Mucosa of descending colon (tissue), 3 donors: ENCODE data around the gene COL4A5. TPM values are rescaled to one million over a fixed set of nuclear protein-coding genes. Genes with fewer than 3 reads are reported as not detected.
"Not testable (repeated sequence)": the region's sequence is repeated elsewhere in the genome, so short reads cannot be mapped to it uniquely, and the experiment has no call there.

ENCODE experiments used
- ATAC-seq: fragments of 200-7000 bp; cut with Tn5 transposase; one replicate; pipeline ENCODE4 v1.9.1; 2020; ENCODE audit warnings: mild to moderate bottlenecking, moderate library complexity
- DNase-seq, 3 donors: peaks; one replicate each; pipeline ENCODE4 v3.0.0-alpha.2; 2020
- H3K36me3 ChIP-seq: fragments of 200-600 bp; one replicate; pipeline ENCODE4 v1.8.0; 2021; ENCODE audit warnings: low read depth, mild to moderate bottlenecking
- H3K4me1 ChIP-seq: fragments of 200-600 bp; one replicate; pipeline ENCODE4 v1.8.0; 2021; ENCODE audit warnings: low read depth, mild to moderate bottlenecking
- H3K4me3 ChIP-seq: fragments of 200-600 bp; one replicate; pipeline ENCODE4 v1.8.0; 2021; ENCODE audit warnings: mild to moderate bottlenecking
- H3K9me3 ChIP-seq: fragments of 200-600 bp; one replicate; pipeline ENCODE4 v1.8.0; 2021; ENCODE audit warnings: mild to moderate bottlenecking
- intact Hi-C, 2 donors: fragments of 100-400 bp; cut with DNase I in 1 of 2; cut with micrococcal nuclease in 1 of 2; formaldehyde crosslinking; loops; one replicate each; pipeline versions ENCODE4 v1.11.0 to v1.11.1; 2022; cut with DNase I, micrococcal nuclease
- total RNA-seq, 3 donors: library from RNA; stranded (reverse); fragmentation: NEBNext Ultra II Directional in 2 of 3; extraction: Animal tissue kit (Norgen Biotek cat#: 25700) in 2 of 3; gene quantifications; one replicate each; pipeline versions ENCODE4 v1.2.1 to v1.2.4, GENCODE V29; 2021 to 2023
- TF ChIP-seq, protein P1 (sequence below): fragments of 200-600 bp; IDR thresholded peaks from one replicate; pipeline ENCODE4 v1.8.0; 2022; ENCODE audit warnings: antibody characterized with exemption, mild to moderate bottlenecking
- donor health status: DM: no; HTN: no; CAD: no; lungs with moderate emphysema.
- donor health status: DM: no; HTN: no; CAD: no.
- donor health status: DM: no; HTN: yes; CAD: no.

The COL4A5 gene
- total RNA-seq, 3 donors from 2014 or later, result 5.0 to 6.2 (median 5.6) TPM

DNA sequence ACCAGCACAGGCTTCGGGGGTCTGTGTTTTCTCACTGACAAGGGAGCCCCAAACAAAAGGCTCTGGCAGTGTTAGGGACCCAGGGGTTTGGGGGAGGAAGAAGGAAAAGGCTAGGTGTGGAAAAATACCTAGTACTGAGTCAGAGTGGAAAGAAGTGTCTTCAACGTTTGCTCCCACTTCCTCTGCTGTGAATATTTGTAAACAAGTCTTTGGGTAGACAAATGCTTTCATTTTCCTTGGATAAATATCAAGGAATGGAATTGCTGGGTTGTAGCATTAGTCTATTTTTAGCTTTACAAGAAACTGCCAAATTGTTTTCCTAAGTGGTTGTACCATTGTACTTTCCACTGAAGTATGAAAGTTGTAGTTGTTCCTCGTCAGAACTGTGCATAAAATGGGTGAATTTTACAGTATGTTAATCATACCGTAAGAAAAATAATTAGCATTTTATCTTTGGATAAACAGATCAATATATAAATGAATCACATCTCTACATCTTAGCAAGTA is 17.4 kb downstream of the COL4A5 start:
- Histone ChIP-seq H3K4me1 (no peaks in the 10 kb centered on the region), H3K9me3 (no peaks in the 10 kb centered on the region), H3K4me3 (no peak overlapping the region), H3K36me3 (no peaks in the 10 kb centered on the region)
- TF ChIP-seq, protein P1, sequence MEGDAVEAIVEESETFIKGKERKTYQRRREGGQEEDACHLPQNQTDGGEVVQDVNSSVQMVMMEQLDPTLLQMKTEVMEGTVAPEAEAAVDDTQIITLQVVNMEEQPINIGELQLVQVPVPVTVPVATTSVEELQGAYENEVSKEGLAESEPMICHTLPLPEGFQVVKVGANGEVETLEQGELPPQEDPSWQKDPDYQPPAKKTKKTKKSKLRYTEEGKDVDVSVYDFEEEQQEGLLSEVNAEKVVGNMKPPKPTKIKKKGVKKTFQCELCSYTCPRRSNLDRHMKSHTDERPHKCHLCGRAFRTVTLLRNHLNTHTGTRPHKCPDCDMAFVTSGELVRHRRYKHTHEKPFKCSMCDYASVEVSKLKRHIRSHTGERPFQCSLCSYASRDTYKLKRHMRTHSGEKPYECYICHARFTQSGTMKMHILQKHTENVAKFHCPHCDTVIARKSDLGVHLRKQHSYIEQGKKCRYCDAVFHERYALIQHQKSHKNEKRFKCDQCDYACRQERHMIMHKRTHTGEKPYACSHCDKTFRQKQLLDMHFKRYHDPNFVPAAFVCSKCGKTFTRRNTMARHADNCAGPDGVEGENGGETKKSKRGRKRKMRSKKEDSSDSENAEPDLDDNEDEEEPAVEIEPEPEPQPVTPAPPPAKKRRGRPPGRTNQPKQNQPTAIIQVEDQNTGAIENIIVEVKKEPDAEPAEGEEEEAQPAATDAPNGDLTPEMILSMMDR, result no peak
- no peak for DNase-seq
- intact Hi-C loops, result no loop called here
- ATAC-seq, result no peak

DNA sequence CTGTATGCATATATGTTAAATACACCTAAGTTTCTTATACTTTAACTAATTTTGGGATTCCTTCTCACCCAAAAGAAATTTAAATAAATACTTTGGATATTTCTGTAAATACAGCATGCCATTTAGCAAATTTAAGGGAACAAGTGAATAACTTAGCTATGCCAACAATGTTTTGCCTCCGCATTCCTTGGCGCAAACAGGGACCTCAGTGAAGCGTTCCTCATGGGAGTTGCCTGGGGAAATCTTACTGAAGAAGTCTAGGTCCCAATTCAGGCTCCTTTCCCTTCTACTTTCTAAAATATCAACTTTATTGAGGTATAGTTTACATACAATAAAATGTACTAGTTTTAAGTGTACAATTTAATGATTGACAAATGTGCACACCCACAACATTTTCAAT is 25.0 kb downstream of the COL4A5 start:
- TF ChIP-seq, protein P1, result no peak
- H3K36me3 ChIP-seq, result no peaks in the 10 kb centered on the region
- H3K4me1 ChIP-seq, result no peaks in the 10 kb centered on the region
- DNase-seq (no peak), ATAC-seq (no peak)
- no peaks in the 10 kb centered on the region for H3K9me3 ChIP-seq
- intact Hi-C loops, result no loop called here
- no peak overlapping the region for H3K4me3 ChIP-seq

DNA sequence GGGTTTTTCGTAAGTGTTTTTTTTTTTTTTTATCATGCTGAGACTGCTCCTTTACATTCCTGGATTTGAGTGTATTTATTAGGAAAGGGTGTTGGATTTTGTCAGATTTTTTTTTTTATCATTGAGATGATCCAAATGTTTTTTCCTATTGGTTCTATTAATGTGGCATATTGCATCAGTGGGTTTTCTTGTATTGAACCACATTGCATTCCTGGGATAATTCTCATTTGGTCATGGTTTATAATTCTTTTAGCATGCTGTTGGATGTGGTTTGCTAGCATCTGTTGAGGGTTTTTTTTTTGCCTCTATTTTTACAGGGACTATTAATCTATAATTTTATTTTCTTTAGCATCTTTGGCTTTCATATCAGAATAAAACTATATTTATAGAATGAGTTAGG is 28.8 kb downstream of the COL4A5 start:
- no peaks in the 10 kb centered on the region for H3K4me1 ChIP-seq
- TF ChIP-seq, protein P1, result no peak
- no peak for ATAC-seq
- intact Hi-C loops, result no loop called here
- no peak overlapping the region for H3K4me3 ChIP-seq
- no peaks in the 10 kb centered on the region for H3K36me3 ChIP-seq
- no peak for DNase-seq
- no peaks in the 10 kb centered on the region for H3K9me3 ChIP-seq

DNA sequence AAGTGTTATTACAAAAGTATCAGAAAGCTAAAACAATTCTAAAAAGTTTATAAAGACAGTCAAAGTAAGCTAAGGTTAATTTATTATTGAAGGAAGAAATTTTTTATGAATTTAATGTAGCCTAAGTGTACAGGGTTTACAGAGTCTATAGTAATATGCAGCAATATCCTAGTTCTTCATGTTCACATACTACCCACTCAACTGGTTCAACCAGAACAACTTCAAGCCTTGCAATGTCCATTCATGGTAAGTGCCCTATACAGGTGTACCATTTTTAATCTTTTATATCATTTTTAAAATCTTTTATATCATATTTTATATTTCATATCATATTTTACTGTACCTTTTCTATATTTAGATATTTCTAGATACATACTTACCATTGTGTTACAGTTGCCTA is 34.3 kb downstream of the COL4A5 start:
- no peak for DNase-seq
- ATAC-seq, result no peak
- intact Hi-C loops, result no loop called here
- no peak overlapping the region for H3K4me3 ChIP-seq
- TF ChIP-seq, protein P1, result no peak
- no peaks in the 10 kb centered on the region for H3K36me3 ChIP-seq
- H3K4me1 ChIP-seq, result no peaks in the 10 kb centered on the region
- no peaks in the 10 kb centered on the region for H3K9me3 ChIP-seq

DNA sequence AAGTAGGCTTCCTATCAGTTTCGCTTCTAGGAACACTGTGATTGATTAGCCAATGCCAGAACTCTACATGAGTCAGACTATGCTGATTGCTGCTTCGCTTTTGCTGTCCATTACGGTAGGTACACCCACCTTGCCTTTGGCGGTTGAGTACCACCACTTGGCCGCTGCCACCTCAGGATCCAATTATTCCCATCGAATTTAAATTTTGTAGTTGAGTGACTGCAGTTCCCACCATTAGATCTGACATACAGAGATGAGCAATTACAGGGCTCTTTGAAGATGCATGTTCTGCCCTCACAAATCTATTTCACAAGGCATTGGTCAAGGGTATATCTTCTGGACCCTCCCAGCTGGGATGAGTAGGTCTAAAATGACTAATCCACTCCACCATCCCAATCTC is 41.9 kb downstream of the COL4A5 start:
- ATAC-seq, H3K4me3 ChIP-seq, H3K4me1 ChIP-seq, intact Hi-C loops, H3K36me3 ChIP-seq, H3K9me3 ChIP-seq, DNase-seq: not testable (repeated sequence)

DNA sequence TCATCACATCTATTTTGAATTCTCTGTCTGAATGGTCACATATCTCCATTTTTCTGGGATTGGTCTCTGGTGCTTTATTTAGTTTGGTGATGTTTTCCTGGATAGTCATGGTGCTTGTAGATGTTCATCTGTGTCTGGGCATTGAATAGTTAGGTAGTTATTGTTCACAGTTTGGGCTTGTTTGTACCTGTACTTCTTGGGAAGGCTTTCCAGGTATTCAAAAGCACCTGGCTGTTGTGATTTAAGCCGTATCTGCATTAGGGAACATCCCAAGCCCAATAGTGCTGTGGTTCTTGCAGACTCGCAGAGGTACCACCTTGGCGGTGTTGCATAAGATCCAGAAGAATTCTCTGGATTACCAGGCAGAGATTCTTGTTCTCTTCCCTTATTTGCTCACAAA is 44.6 kb downstream of the COL4A5 start:
- no peaks in the 10 kb centered on the region for H3K36me3 ChIP-seq
- H3K9me3 ChIP-seq, result no peaks in the 10 kb centered on the region
- ATAC-seq (no peak), DNase-seq (no peak)
- H3K4me1 ChIP-seq, result no peaks in the 10 kb centered on the region
- no peak overlapping the region for H3K4me3 ChIP-seq
- intact Hi-C loops, result no loop called here
- TF ChIP-seq, protein P1, result no peak
